Sigmoid colon (tissue), 4 donors: ENCODE results near the gene SLCO2A1.

Source experiments
- CTCF ChIP-seq, 4 experiments: fragments of 450-650 bp in 3 of 4; fragments of 200-600 bp in 1 of 4; IDR thresholded peaks; one replicate each; pipeline ENCODE4 v1.5.1; 2016 to 2019; ENCODE audit warnings: antibody characterized with exemption in 4 of 4, mild to moderate bottlenecking in 3 of 4, moderate library complexity in 2 of 4
- EP300 ChIP-seq, 4 donors: sonication (generic); formaldehyde crosslinking; IDR thresholded peaks; one replicate each; pipeline ENCODE4 v1.6.1; 2017; ENCODE audit warnings: antibody characterized with exemption in 4 of 4
- POLR2A ChIP-seq, 2 donors: fragments of 450-650 bp; IDR thresholded peaks; one replicate each; pipeline ENCODE4 v1.6.1; 2016; ENCODE audit warnings: antibody characterized with exemption in 2 of 2, mild to moderate bottlenecking in 2 of 2, moderate library complexity in 2 of 2
- POLR2AphosphoS5 ChIP-seq, 4 donors: sonication (generic); formaldehyde crosslinking; IDR thresholded peaks; one replicate each; pipeline ENCODE4 v1.6.1; 2017; ENCODE audit warnings: antibody characterized with exemption in 4 of 4

GRCh38 chr3:133905376-133905775, 124.3 kb downstream of the SLCO2A1 start:
- TF ChIP-seq CTCF (IDR thresholded peaks at IDR 0.05) = no peak
- TF ChIP-seq EP300 (IDR thresholded peaks at IDR 0.05) = no peak
- TF ChIP-seq POLR2AphosphoS5 (IDR thresholded peaks at IDR 0.05) = no peak
- no peak for TF ChIP-seq POLR2A (IDR thresholded peaks at IDR 0.05)
